ENCODE measurements around the gene CACNA2D1.

CACNA2D1 gene

DNA sequence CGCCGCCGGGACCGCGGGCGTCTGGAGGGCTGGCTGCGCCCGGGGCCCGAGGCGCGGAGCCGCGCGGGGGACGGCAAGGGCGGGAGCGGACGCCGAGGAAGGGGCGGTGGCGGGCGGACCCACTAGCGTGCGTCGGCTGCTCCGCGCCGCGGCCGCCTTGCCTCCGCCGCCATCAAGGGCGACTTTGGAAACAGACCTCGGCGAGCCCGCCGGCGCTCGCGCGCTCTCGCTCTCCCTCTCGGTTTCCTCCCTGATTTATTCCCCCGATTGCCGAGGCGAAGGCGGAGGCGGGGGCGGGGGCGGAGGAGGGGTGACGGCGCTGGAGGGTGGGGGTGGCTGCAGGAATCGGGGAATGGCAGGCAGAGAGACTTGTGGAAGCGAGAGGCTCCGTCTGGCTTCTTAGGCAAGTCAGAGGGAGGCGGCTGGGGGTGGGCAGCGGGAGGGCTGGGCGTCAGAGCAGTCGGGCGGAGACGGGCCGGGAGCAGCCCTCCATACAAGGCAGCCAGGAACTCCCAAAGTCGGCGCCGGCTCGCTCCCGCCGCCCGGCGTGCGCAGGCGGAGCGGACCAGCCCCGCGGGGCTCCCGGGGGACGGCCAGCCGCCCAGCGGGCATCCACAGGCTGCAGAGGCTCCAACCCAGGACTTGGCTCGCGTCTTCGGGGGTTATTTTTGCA, at the start of gene CACNA2D1:
CACNA2D1 (minus strand) TSS at position 231 of the 673 bp plus-strand sequence.
- no peak for DNase-seq

DNA sequence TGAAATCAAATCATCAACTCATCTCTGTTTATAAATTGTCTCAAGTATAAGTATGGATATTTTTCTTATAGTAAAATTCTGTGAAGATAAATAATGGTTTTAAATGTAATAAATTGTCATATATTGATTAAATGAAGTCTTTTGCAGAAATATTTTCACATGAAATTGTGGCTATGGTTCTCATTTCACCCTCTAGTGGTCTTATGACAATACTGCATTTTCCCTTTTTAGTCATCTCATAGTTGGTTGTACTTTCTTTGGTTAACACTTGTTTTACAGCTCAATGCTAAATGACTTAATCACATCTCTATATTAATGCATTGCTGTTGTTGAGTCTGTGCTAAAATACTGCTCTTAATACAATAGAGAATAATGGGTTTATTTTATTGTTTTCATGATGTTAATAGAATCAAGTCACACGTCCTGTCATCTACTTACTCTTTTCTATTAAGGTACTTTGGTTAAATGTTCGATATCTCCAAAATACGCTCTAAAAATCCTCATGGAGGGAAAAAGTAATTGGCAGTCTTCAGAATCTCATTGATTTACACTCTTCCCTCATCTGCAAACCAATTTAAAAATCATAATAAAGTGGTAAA, 38.0 kb upstream of the CACNA2D1 start:
- DNase-seq: no peak

DNA sequence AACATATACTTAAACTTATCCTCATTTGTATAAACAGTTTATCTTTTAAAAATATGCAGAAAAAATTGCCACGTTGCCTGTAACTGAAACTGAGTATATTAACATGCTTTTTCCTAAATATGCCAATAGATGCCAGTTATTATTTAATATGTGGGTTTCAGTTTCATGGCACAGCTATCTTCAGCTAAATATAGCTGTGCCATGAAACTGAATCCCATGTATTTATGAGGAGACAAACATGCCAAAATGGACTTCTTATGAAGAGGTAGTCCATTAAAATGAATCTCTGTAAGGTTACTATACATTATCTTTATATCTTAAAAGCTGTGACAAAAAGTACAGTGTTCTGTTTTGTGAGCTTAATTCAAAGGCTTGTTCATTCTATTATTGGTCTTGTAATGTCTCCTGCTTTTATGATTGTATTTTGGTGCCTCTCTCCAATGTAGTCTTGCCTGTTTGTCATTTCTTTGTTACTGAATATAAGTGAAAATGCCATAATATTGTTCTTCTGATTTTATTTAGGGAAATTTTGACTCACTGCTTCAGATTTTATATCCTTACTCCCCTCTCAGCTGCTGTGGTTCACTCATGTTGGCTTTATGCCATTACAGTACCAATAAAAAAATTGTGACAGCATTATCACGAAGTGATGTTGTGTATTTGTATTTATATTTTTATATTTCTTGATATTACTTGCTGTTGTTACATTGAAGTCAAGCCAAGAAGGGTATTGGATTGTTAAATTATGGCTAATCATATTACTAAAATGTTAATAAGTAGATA, 34.3 kb upstream of the CACNA2D1 start:
- no peak for DNase-seq

DNA sequence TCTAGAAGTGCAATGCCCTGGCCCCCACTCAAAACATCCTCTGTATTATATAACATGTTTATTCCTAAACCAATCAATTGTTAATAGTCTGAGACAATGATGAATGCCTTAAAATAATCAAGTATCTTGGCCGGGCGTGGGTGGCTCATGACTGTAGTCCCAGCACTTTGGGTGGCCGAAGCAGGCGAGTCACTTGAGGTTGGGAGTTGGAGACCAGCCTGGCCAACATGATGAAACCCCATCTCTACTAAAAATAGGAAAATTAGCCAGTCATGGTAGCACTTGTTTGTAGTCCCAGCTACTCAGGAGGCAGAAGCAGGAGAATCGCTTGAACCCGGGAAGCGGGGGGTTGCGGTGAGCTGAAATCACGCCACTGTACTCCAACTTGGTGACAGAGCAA, 29.4 kb upstream of the CACNA2D1 start:
- DNase-seq: no peak

DNA sequence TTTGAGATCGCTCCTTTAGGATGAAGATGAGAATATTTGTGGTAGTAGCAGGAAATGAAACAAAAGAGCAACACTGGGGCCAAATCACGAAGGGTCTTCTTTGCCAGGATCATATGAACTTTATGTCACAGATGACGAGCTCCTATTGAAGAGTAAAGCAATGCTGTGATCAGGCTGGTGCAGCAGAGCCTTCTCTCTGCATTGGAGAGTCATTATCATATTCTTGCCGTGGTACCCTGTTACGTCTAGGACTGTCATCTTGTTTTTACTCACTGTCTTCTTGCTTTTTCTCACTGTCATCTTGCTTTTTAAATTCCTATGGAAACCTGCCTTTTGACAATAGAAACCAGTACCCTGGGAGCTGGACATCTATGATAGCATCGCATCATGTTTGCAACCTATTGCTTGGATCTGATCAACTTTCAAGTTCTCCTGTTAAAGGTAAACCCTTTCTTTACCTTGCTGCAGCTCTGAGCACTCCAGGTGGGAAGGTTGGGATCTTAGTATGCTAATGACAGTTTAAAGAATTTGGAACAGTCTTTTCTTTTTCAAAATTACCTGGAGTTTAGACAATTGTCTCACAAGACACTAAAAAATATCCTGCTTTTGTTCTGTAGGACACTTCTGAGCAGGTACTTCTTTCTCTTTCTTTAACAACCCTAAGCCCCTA, 27.9 kb upstream of the CACNA2D1 start:
- no peak for DNase-seq

DNA sequence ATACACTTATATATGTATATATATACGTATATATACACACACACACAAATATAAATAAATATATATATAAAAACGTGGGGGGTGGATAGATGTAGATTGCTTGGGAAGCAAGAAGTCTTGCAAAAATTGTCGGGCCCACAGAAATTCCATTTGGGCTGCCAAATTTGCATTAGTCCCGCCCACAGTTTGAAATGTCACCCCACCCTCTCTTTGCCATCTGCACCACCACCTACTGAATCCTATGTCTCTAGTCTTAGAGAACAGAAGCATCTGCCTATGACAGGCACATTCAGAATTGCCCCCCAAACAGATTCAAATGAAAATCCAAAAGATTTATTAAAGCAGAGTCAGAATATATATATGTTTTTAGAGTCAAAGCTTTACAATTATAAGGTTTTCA, 25.6 kb upstream of the CACNA2D1 start:
- DNase-seq: no peak

DNA sequence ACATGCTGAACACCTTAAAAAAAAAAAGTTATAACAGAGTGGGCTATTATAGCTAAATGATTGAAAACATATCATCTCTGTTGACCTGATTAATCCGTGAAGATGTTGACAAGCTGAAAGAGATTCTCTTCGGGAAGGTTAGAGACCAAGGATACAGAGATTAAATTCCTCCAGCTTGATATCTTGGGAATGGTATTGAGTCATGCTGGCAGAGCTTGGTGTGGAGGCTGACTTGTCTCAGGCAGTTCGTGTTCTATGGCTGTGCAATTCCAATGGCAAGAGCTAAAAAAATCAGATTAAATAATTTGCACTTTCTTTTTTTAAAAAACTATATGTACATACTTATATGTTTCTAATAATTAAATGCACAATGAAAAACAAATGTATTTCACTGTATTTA, 24.9 kb upstream of the CACNA2D1 start:
- DNase-seq: no peak

DNA sequence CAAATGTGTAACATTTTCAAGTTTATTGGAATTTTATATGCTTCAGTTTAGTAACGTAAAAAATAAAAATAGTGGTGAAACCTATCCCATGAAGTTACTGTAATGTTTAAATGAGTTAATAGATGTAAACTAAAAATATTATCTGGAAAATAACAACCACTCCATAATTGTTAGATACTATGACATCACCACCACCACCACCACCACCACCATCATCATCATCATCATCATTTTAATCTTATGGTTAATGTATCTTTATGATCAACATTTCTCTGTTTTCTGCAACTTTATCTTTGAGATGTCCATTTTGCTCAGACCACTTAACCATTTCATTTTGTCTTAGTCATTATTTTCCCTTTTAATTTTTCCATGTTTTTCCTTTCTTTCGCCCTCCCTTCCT, 23.4 kb upstream of the CACNA2D1 start:
- no peak for DNase-seq

DNA sequence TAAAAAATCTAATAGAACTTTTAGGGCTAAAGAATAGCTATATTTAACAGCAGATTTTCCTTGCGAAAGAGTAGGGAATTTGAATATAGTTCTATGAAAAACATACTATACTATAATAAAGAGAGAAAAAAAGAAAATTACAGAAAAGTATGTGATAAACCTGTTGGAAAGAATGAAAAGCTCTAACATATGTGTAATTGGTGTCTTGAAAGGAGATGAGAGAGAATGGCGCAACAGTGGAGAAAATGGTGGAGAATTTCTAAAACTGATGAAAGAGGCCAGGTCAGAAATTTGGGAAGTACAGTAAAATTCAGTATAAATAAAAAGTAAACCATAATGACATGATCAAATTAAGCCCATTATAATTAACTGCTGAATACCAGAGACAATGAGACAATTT, 20.8 kb upstream of the CACNA2D1 start:
- no peak for DNase-seq

DNA sequence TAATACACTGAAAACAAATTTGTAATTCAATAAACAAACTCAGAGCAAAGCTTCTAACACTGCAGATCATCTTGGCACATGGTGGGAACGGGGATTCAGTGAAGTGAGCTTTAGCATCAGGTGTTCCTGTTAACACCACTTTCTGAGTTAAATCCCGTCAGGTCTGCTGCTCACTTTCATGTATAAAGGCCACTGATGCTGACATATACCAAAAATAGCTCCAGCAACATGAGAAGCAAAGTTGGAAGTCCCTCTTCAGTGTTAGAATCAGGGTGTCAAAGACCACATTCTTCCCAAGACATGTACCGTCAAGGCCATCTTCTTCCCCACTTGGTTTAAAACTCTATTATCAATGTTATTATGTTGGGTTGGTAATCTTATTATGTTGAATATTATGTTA, 11.7 kb upstream of the CACNA2D1 start:
- DNase-seq: no peak

DNA sequence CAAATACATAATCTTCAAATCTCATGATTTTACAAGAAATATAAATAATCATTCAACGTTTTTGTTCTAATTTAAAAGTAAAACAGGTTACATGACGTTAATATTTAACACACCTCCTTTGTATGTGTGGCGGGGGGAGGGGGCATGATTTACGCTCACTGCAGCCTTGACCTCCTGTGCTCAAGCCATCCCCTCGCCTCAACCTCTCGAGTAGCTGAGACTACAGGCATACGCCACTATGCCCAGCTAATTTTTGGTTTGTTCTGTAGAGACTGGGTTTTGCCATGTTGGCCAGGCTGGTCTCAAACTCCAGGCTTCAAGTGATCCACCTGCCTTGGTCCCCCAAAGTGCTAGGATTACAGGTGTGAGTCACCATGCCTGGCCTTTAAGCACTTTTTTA, 7.2 kb upstream of the CACNA2D1 start:
- DNase-seq: no peak

DNA sequence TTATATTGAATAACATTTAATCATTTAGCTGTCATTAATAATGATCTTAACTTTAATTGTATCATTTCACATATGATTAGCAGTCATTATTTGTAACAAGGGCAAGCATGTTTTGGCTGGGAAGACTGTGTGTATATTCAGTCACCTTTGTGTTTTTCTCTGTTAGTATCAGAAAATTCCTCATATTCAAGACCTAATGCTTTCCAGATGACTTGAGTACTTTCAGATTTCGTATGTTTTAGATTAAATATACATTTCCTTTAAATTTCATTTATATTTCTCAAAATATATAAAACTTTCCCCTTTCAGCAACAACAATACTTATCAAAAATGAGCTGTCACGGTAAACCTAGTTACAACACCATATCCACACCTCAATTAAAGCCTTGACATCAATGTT, 6.3 kb upstream of the CACNA2D1 start:
- no peak for DNase-seq

DNA sequence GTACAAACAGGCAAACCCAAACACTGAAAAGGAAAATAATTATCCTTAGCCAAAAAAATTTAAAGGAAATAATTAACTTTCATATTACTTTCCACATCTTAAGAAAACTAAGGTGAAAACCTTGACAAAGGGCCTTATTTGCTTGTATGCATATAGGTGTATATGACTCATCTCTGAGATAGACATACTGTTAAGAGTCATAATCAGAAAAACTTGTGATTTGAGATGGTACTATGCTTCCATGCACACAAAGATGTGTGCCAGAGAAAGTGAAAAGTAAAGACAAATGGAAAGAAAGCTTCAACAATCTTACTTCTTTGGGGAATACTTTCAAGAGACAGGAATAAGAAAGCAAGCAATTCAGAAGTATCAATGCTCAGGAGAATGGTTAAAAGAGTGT, 3.3 kb upstream of the CACNA2D1 start:
- DNase-seq: no peak

DNA sequence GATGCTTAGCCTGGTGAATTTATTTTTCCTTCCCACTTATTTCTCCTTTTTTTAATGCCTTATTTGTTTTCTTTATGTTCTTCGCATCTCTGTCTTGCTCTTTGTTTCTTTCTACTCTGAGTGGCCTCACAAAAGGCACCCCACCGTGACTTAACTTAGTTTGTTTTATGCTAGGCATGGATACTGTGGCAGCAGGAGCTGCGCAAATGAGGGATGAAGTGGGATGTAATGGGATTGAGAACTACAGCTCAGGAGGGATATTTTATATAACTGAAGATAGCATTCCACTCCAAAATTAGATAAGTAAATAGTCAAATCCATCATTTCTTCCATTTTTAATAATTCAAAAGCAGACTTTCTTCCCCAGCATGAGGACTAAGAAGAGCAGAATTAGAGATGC, 1.7 kb upstream of the CACNA2D1 start:
- DNase-seq: no peak

DNA sequence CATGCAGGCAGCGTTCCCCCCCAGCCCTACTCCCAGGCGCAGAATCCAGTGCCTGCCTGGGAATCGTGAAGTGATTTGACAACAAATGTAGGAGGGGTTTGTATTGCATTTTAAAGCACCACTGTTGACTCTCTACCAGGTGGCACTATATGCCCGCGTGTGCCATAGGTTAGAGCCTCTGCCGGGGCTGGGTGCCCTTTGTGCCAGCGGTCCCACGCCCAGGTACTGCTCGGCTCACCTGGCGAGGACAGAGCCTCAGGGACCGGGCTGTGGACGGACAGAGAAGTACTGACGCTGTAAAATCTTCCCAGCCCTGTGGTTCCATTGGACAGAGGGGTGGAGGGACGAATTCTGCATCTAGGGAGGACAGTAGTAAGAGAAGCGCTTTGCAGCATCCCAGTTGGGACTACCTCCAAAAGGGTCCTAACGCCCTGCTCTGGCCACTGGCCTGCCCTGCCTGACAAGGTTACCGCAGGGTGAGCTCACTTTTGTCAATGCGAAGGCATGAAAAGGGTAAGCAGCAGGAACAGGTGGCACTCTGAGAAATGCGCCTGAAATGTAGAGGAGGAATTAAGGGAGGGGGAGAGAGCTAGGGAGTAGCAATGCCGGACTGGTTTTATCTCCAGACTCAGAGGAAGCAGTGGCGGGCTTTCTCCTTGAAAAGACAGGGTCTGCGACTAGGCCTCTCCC, 788 bp upstream of the CACNA2D1 start:
- DNase-seq: no peak

DNA sequence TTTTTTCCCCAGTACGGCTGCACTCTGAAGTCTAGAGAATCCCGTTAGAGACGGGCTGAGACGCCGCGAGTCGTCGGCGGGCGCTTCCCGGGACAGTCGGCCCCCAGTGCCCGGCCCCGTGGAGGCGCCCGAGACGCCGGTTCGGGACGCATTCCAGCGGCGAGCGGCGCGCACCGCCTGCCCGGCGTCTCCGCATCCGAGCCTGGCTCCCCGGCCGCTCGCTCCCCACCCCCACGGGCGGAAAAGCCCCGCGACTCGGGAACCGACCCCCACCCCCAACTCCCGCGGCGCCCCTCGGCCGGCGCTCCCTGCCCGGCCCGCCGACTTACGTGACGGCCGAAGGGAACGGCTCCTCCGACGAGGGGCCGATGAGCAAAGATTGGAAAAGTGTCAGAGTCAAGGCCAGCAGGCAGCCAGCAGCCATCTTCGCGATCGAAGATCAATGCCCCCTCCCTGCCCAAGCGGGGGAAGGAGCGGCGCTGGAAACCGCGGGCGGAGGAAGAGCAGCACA, 486 bp downstream of the CACNA2D1 start:
- DNase-seq: no peak

DNA sequence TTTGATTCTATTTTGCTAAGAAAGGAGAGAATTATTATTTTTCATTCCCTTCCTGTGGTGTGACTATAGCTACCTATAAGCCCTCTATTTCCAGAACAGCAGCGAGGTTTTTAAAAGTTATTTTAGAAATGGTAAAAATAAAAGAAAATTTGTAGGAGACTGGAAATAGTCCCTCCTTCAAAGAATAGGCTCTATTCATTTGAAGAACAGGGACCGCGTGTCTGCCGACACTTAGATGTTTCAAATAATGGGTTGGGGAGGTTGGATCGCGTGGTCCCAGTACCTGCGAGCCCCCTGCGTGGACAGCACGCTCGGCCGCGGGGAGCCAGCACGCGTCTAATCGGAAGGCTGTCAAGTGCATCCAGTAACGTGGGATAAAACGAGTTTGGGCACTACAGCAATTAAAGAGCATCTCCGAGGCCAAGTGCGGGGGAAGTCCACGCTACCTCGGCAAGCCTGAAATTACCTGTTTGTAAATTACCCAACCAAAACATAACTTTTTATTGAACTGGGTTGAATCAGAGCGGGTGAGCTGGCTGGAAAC, 1.0 kb downstream of the CACNA2D1 start:
- DNase-seq: no peak

DNA sequence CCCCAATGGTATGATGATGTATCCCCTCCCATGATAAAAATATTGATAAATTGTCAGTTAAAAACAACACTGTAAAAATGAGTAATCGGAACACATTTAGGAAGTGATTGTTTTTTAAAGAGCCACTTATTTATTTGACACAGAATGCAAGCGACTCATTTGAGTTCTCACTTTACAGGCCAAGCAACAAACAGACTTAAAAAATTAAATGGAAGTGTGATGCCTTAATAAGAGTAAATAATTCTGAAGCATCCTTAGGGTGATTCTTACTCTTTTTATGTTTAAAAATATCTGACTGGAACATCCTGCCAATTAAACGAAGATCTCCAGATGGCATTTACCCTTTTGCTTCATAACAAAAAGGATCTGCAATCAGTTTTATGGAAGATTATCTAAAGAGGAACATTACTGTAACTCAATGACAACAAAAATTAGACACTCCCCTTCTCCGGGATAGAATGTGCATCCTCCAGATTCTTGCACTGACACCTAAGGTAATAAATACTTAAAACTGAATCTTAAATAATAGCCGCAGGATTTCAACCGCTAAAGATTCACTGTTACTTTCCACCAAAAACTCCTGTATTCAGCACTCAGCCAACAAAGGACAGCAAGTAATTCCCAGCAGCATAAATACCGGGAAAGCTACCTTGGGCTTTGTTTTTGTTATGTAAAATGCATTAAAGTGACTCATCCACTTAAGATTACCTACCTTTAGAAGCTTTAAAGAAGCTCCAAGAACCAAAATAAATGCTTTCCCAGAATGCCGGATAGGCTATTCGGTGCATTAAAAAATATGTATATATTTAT, 1.7 kb downstream of the CACNA2D1 start:
- DNase-seq: no peak

DNA sequence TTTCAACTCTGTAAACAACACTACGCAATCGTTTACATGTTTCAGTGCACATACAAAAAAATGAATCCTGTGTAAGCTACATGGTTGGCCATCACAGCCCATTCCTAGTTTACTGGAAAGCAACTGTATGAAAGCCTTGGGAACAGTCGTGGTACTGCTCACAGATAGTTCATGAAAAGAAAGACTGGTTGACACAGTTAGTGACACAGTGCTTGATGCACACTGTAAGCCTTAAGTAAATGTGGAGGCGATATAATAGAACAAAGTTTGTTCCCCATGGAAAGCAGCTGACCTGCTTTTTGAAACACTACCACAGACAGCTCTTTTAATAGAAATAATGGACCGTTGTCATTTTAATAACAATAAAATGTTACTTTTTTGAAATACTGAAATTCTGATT, 5.1 kb downstream of the CACNA2D1 start:
- no peak for DNase-seq

DNA sequence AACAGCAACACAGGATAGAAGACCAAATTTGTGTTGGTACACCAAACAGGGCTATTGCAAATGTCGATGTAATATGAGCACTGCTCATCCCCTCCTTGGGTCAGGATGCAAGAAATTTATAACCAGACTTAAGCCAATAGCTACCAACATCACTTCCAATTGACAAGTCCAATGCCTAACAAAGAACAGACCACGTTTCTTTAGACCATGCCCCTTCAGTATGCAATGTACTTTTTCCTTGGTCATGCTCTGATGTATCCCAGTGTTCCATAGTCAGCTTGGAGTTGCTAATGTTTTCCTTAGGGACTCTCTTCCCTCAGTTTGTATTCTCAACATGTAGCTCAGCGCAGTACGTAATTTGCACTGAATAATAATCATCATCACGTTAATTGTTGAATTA, 7.8 kb downstream of the CACNA2D1 start:
- no peak for DNase-seq

DNA sequence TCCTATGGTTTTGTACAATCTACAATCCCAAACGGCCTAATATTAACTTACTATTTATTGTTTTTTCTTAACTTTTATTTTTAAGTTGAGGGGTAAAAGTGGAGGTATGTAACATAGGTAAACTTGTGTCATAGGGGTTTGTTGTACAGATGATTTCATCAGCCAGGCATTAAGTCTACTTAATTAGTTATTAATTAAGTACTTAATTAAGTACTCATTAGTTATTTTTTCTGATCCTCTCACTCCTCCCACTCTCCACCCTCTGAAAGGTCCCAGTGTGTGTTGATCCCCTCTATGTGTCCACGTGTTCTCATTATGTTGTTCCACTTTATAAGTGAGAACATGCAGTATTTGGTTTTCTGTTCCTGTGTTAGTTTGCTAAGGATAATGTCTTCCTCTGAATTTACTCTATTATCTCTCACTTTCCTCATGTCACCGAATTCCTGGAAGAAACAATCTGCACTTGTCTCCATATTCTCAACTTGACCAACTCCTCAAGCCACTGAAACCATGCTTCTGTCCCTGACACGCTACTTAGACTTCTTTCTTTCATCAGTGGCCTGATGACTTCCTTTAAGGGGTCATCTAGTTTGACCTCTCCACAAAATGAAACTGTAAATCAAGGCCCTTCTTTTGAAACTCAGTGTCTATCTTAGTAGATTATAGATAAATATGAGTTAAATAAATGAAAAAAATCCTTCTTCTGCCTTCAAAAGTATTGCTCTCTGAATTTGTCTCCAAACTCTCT, 9.1 kb downstream of the CACNA2D1 start:
- no peak for DNase-seq

Data from activated naive CD4-positive, alpha-beta T cell (primary cell).